Body of pancreas (tissue), 4 donors: ENCODE measurements around the gene PAM16. TPM values are rescaled to one million over a fixed set of nuclear protein-coding genes. Genes with fewer than 3 reads are reported as not detected.

Experiments
- ATAC-seq: fragments of 150-250 bp; one replicate; pipeline ENCODE4 v1.9.1; 2016
- DNase-seq, 4 donors: peaks; one replicate each; pipeline ENCODE4 v3.0.0-alpha.2; 2019
- H3K27ac ChIP-seq, 4 donors: fragments of 200-600 bp; sonication (generic); 1 replicate in 3 of 4; 2 replicates in 1 of 4; pipeline versions ENCODE4 v1.5.1 to v1.6.1; 2016 to 2019; ENCODE audit warnings: mild to moderate bottlenecking in 1 of 4, mixed read lengths in 1 of 4, moderate library complexity in 1 of 4
- H3K27me3 ChIP-seq, 2 donors: fragments of 200-600 bp; sonication (generic); one replicate each; pipeline ENCODE4 v1.6.0; 2016; ENCODE audit warnings: mild to moderate bottlenecking in 1 of 2
- H3K36me3 ChIP-seq, 2 donors: fragments of 200-600 bp; sonication (generic); replicated peaks in 1 of 2; 2 replicates each; pipeline ENCODE4 v1.5.1; 2016; ENCODE audit warnings: low read depth in 2 of 2; ENCODE audit not compliant: insufficient read depth in 1 of 2
- H3K4me1 ChIP-seq: fragments of 200-600 bp; sonication (generic); one replicate; pipeline ENCODE4 v1.6.0; 2016
- H3K4me3 ChIP-seq, 2 donors: fragments of 200-600 bp; sonication (generic); 1 replicate in 1 of 2; 2 replicates in 1 of 2; pipeline ENCODE4 v1.5.1; 2016 to 2019
- H3K9me3 ChIP-seq, 3 donors: fragments of 200-600 bp; sonication (generic); 1 replicate in 2 of 3; 2 replicates in 1 of 3; pipeline ENCODE4 v1.5.1; 2016
- POLR2A ChIP-seq, 3 donors: fragments of 450-650 bp; IDR thresholded peaks; one replicate each; pipeline ENCODE4 v1.6.1; 2016; ENCODE audit warnings: antibody characterized with exemption in 3 of 3, mild to moderate bottlenecking in 2 of 3
- WGBS, 2 donors: methylation state at CpG; one replicate each; pipeline ENCODE4 v1.1.5; 2017; 5-methylcytosine and 5-hydroxymethylcytosine counted together
- intact Hi-C: fragments of 100-400 bp; cut with DNase I; formaldehyde crosslinking; loops from one replicate; pipeline ENCODE4 v1.15.1; 2023
- total RNA-seq, 2 donors: library from RNA; depleted of rRNA; stranded (reverse); fragments of >200 nt; gene quantifications; one replicate each; pipeline ENCODE4 v1.1.0, GENCODE V29; 2016
- TF ChIP-seq, protein P1 (sequence below), 7 experiments: fragments of 450-650 bp in 4 of 7; fragments of 200-600 bp in 3 of 7; sonication (generic) in 3 of 7; IDR thresholded peaks; one replicate each; pipeline ENCODE4 v1.5.1; 2016 to 2019; ENCODE audit warnings: antibody characterized with exemption in 7 of 7

Gene PAM16
- total RNA-seq, 2 donors from 2014 or later = 25.9 to 27.7 TPM

DNA sequence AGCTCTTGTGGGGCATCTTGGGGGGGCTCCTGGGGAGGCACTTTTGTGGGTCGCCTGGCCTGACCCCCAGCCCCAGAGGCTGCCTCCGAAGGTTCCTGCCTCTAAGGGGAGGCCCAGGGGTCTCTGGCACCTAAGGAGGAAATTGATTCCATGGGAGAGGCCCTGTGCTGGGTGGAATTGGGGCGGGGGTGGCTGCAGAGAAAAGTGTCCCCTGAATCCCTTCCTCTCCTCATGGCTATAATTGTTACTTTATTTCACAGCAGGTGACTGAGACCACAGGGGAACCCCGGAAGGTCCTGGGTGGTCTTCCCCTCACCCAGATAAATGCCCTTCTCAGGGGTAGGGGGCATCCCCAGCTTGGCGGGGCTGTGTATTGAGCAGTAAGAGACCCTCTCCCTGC, 32.2 kb downstream of the PAM16 start:
- DNase-seq (no peak), ATAC-seq (no peak)
- Histone ChIP-seq H3K4me3 (no peak overlapping the region), H3K27me3 (no peaks in the 10 kb centered on the region), H3K36me3 (no peaks in the 10 kb centered on the region), H3K4me1 (peaks cover 89% of the 10 kb centered on the region), H3K27ac (peak overlapping the region; percentile 74 to 91 (median 87)), H3K9me3 (no peaks in the 10 kb centered on the region)
- TF ChIP-seq, protein P1, sequence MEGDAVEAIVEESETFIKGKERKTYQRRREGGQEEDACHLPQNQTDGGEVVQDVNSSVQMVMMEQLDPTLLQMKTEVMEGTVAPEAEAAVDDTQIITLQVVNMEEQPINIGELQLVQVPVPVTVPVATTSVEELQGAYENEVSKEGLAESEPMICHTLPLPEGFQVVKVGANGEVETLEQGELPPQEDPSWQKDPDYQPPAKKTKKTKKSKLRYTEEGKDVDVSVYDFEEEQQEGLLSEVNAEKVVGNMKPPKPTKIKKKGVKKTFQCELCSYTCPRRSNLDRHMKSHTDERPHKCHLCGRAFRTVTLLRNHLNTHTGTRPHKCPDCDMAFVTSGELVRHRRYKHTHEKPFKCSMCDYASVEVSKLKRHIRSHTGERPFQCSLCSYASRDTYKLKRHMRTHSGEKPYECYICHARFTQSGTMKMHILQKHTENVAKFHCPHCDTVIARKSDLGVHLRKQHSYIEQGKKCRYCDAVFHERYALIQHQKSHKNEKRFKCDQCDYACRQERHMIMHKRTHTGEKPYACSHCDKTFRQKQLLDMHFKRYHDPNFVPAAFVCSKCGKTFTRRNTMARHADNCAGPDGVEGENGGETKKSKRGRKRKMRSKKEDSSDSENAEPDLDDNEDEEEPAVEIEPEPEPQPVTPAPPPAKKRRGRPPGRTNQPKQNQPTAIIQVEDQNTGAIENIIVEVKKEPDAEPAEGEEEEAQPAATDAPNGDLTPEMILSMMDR (IDR thresholded peaks at IDR 0.05) = no peak
- TF ChIP-seq POLR2A (IDR thresholded peaks at IDR 0.05) = no peak
- intact Hi-C loops = loop anchor here (5.0 kb wide), 1 partner anchor 47 kb away; the partner anchor contains the start of gene TFAP4
- 71 to 83% methylated on average over 3 to 5 of the region's 5 CpGs for WGBS, 2 donors

DNA sequence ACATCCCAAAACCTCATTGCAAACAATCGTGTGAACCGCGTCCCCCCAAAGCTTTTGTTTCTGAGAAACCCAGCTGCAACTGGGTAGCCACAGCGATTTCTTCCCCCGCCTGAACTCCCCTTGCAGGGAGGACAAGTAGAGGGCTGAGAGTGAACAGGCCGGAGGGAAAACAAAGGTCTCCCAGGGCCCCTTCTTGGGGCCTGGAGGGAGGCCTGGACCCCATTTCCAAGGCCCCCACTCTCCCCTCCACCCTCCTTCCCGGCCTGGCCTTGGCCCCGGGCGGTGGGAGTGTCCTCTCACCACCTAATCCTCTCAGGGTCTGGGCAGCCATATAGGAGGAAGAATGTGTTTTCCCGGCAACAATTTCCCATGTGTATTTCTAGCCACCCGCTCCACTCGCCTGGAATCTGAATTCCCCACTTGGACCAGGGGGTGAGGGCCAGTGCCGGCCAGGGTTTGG, 32.6 kb downstream of the PAM16 start:
- no peak for DNase-seq
- Histone ChIP-seq H3K4me1 (peaks cover 89% of the 10 kb centered on the region), H3K27me3 (no peaks in the 10 kb centered on the region), H3K36me3 (no peaks in the 10 kb centered on the region), H3K4me3 (no peak overlapping the region), H3K27ac (peak overlapping the region; percentile 74 to 91 (median 87)), H3K9me3 (no peaks in the 10 kb centered on the region)
- intact Hi-C loops = loop anchor here (5.0 kb wide), 1 partner anchor 46 kb away; the partner anchor contains the start of gene TFAP4
- no peak for TF ChIP-seq POLR2A (IDR thresholded peaks at IDR 0.05)
- TF ChIP-seq, protein P1 (IDR thresholded peaks at IDR 0.05) = no peak
- WGBS, 2 donors = 63 to 72% methylated on average over 13 of the region's 13 CpGs
- ATAC-seq = no peak

DNA sequence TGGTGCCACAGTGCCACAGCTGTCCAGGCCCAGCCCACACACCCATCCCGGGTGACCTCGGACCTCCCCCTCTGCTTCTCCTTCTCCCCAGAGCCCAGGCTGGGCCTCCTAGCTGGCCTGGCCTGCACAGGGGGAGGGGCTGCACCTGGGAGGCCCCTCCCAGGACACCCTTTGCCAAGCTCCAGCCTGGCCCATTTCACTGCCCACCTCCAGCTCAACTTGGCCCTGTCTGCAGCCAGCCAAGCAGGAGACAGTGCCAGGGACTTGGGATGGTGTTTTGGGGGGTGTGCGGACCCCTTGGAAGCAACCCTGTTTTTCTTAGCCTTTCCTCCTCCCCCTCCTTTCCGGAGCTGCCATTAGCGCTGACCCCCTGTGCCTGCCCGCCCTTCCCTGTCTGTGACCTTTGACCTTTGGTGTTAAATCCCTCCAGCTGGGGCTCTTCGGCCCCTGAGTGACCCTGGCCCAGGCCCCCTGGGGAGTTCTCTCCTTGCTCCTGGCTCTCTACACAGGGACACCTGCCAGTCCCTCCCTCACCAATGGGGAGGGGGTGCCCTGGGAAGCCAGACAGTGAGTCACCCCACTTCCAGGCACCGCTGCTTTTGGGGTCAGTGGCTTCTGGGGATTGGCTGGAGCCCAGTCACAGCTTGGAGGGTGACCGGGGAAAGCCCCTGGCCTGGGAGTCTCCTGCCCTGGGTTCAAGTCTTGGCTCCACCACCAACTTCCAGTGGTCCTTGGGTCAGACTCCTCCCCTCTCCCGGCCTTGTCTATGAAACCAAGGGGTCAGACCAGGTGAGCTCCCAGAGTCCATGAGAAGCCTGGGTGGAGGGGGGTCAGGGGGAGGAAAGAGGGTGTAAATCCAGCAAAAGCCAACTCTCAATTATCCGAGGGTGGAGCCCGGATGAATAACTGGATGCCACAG, 33.3 kb downstream of the PAM16 start:
- H3K36me3 ChIP-seq = no peaks in the 10 kb centered on the region
- intact Hi-C loops = loop anchor here (5.0 kb wide), 1 partner anchor 45 kb away; the partner anchor contains the start of gene TFAP4
- TF ChIP-seq, protein P1 (IDR thresholded peaks at IDR 0.05) = no peak
- no peak for TF ChIP-seq POLR2A (IDR thresholded peaks at IDR 0.05)
- no peaks in the 10 kb centered on the region for H3K9me3 ChIP-seq
- no peak for ATAC-seq
- no peak overlapping the region for H3K4me3 ChIP-seq
- H3K27me3 ChIP-seq = no peaks in the 10 kb centered on the region
- DNase-seq = peak in 1 of 4 donors; percentile 45
- 49 to 59% methylated on average over 9 to 10 of the region's 12 CpGs for WGBS, 2 donors
- H3K27ac ChIP-seq = peak overlapping the region; percentile 74 to 91 (median 87)
- H3K4me1 ChIP-seq = peaks cover 83% of the 10 kb centered on the region

DNA sequence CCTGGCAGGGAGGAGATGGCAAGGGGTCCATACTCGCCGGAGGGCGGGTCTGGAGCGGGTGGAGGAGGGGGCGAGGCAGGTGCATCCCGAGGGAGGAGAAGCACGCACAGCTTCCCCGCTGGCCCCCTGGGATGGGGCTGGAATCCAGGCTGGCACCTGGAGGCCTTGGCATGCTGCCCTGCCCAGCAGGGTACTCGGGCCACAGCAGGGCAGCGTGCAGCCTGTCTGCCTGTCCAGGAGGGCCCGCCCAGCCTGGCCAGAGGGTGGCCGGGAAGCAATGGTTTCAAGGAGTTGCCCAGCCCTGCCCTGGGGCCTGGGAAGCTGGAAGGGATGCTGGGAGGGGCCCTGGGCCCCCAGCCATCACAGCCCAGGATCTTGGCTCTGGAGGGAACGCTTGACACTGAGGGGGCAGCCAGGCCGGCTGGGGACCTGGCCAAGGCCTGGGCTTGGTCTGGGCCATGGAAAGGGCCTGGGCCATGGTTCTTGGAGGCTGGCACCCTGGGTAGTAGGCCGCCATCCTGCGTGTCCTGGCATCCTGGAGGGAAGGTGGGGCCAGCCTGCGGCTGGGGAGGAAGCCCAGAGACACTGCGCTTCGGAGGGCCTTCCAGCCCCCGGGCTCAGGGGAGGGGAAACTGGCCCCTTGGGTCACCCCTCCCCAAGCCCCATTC, 34.1 kb downstream of the PAM16 start:
- Histone ChIP-seq H3K4me1 (peaks cover 76% of the 10 kb centered on the region), H3K9me3 (no peaks in the 10 kb centered on the region), H3K27ac (peak overlapping the region; percentile 74 to 91 (median 87)), H3K27me3 (no peaks in the 10 kb centered on the region), H3K4me3 (peak overlapping the region; percentile 1 to 13), H3K36me3 (no peaks in the 10 kb centered on the region)
- TF ChIP-seq, protein P1 (IDR thresholded peaks at IDR 0.05) = peak in 2 of 7 experiments; percentile 8 to 11
- TF ChIP-seq POLR2A (IDR thresholded peaks at IDR 0.05) = peak; percentile 43 to 76 (median 75)
- intact Hi-C loops = loop anchor here (5.0 kb wide), 1 partner anchor 45 kb away; the partner anchor contains the start of gene TFAP4
- ATAC-seq (peak; percentile 39), DNase-seq (peak; percentile 71 to 90 (median 82))
- 19 to 30% methylated on average over 9 to 20 of the region's 20 CpGs for WGBS, 2 donors
